WERI-Rb-1 (cell line): ENCODE measurements around the gene CCDC87.
"Not testable (repeated sequence)": the region's sequence is repeated elsewhere in the genome, so short reads cannot be mapped to it uniquely, and the experiment has no call there.

Experiments
- DNase-seq: peaks from one replicate; pipeline ENCODE4 v3.0.0-alpha.2; 2020
- H3K27ac ChIP-seq: fragments of 250-450 bp; sonication (Bioruptor Pico); 2 replicates; pipeline ENCODE4 v1.5.1; 2020; ENCODE audit warnings: mild to moderate bottlenecking, moderate library complexity
- H3K27me3 ChIP-seq: fragments of 250-450 bp; sonication (Bioruptor Pico); 2 replicates; pipeline ENCODE4 v1.5.1; 2021; ENCODE audit warnings: mild to moderate bottlenecking, low read depth, moderate library complexity; ENCODE audit not compliant: insufficient read depth, severe bottlenecking
- H3K36me3 ChIP-seq: fragments of 250-450 bp; sonication (Bioruptor Pico); 2 replicates; pipeline ENCODE4 v1.5.1; 2020; ENCODE audit warnings: mild to moderate bottlenecking, moderate library complexity
- H3K4me3 ChIP-seq: 2 replicates; pipeline ENCODE4 v1.5.1; 2011; ENCODE audit warnings: low read depth, mild to moderate bottlenecking, control low read depth, low read length
- H3K9me3 ChIP-seq: fragments of 250-450 bp; sonication (Bioruptor Pico); 2 replicates; pipeline ENCODE4 v1.5.1; 2021; ENCODE audit warnings: mild to moderate bottlenecking, moderate library complexity; ENCODE audit not compliant: severe bottlenecking
- TF ChIP-seq, protein P1 (sequence below): IDR thresholded peaks from 2 replicates; pipeline ENCODE4 v1.5.1; 2011; ENCODE audit warnings: low read depth, mild to moderate bottlenecking, control low read depth, inconsistent platforms, low read length

Gene CCDC87, protein sequence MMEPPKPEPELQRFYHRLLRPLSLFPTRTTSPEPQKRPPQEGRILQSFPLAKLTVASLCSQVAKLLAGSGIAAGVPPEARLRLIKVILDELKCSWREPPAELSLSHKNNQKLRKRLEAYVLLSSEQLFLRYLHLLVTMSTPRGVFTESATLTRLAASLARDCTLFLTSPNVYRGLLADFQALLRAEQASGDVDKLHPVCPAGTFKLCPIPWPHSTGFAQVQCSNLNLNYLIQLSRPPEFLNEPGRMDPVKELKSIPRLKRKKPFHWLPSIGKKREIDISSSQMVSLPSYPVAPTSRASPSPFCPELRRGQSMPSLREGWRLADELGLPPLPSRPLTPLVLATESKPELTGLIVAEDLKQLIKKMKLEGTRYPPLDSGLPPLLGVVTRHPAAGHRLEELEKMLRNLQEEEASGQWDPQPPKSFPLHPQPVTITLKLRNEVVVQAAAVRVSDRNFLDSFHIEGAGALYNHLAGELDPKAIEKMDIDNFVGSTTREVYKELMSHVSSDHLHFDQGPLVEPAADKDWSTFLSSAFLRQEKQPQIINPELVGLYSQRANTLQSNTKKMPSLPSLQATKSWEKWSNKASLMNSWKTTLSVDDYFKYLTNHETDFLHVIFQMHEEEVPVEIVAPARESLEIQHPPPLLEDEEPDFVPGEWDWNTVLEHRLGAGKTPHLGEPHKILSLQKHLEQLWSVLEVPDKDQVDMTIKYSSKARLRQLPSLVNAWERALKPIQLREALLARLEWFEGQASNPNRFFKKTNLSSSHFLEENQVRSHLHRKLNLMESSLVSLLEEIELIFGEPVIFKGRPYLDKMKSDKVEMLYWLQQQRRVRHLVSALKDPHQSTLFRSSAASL

DNA sequence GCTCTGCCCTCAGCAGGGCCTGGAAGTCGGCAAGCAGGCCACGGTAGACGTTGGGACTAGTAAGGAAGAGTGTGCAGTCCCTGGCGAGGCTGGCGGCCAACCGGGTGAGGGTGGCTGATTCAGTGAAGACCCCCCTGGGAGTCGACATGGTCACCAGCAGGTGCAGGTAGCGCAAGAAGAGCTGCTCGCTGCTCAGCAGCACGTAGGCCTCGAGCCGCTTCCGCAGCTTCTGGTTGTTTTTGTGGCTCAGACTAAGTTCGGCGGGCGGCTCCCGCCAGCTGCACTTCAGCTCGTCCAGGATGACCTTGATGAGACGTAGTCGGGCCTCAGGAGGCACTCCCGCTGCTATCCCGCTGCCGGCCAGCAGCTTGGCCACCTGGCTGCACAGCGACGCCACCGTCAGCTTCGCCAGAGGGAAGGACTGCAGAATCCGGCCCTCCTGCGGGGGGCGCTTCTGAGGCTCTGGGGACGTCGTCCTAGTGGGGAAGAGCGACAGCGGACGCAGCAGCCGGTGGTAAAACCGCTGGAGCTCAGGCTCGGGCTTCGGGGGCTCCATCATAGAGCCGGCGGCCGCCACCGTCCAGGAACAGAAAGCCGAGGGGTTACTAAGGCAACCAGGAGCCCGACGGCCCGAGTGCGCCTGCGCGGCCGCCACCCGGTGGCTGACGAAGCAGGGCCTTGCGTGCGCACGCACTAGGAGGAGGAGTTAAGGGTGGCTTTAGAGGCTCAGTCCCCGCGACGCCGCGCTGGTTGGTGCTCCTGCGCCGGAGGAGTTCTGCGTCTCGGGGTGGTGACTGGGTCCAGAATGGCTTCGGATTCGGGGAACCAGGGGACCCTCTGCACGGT, at the start of gene CCDC87, which contains the start of gene CCS:
CCDC87 (minus strand) TSS at position 607 of the 846 bp plus-strand sequence; CDS start at position 559, 48 bp downstream.
CCS (plus strand) TSS at position 729 of the 846 bp plus-strand sequence; CDS start at position 806, 77 bp downstream.
- no peaks in the 10 kb centered on the region for H3K27me3 ChIP-seq
- no peak within 1 kb of the TSS for H3K27ac ChIP-seq
- TF ChIP-seq, protein P1, sequence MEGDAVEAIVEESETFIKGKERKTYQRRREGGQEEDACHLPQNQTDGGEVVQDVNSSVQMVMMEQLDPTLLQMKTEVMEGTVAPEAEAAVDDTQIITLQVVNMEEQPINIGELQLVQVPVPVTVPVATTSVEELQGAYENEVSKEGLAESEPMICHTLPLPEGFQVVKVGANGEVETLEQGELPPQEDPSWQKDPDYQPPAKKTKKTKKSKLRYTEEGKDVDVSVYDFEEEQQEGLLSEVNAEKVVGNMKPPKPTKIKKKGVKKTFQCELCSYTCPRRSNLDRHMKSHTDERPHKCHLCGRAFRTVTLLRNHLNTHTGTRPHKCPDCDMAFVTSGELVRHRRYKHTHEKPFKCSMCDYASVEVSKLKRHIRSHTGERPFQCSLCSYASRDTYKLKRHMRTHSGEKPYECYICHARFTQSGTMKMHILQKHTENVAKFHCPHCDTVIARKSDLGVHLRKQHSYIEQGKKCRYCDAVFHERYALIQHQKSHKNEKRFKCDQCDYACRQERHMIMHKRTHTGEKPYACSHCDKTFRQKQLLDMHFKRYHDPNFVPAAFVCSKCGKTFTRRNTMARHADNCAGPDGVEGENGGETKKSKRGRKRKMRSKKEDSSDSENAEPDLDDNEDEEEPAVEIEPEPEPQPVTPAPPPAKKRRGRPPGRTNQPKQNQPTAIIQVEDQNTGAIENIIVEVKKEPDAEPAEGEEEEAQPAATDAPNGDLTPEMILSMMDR: no peak
- no peak for DNase-seq
- peaks cover 34% of the 10 kb centered on the region for H3K9me3 ChIP-seq
- no peaks in the 10 kb centered on the region for H3K36me3 ChIP-seq
- no peak within 1 kb of the TSS for H3K4me3 ChIP-seq

GRCh38 chr11:66641834-66642233, 49.0 kb upstream of the CCDC87 start:
- TF ChIP-seq, protein P1: no peak
- H3K9me3 ChIP-seq: no peaks in the 10 kb centered on the region
- peaks cover 96% of the 10 kb centered on the region for H3K36me3 ChIP-seq
- no peaks in the 10 kb centered on the region for H3K27me3 ChIP-seq
- H3K4me3 ChIP-seq: peak overlapping the region; percentile 4; the same call in 1 of the 2 replicates
- no peak for DNase-seq
- H3K27ac ChIP-seq: no peak overlapping the region

DNA sequence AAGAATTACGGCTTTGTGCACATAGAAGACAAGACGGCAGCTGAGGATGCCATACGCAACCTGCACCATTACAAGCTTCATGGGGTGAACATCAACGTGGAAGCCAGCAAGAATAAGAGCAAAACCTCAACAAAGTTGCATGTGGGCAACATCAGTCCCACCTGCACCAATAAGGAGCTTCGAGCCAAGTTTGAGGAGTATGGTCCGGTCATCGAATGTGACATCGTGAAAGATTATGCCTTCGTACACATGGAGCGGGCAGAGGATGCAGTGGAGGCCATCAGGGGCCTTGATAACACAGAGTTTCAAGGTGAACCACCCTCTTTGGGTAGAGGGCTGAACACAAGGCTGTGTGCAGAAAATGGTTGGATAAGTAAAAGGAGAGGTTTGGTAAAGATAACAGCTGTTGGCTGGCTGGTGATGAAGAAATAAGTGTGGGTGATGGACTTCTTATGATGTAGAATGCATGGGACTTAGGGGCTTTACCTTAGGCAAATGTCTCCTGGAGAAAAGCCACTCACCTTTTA, 47.0 kb upstream of the CCDC87 start:
- not testable (repeated sequence) for DNase-seq, H3K9me3 ChIP-seq, H3K27me3 ChIP-seq
- Histone ChIP-seq H3K36me3 (peaks cover 82% of the 10 kb centered on the region), H3K4me3 (peak overlapping the region; percentile 99), H3K27ac (peak overlapping the region; percentile 95; the same call in 1 of the 2 replicates)

GRCh38 chr11:66639066-66639813, 46.4 kb upstream of the CCDC87 start:
- TF ChIP-seq, protein P1: no peak

DNA sequence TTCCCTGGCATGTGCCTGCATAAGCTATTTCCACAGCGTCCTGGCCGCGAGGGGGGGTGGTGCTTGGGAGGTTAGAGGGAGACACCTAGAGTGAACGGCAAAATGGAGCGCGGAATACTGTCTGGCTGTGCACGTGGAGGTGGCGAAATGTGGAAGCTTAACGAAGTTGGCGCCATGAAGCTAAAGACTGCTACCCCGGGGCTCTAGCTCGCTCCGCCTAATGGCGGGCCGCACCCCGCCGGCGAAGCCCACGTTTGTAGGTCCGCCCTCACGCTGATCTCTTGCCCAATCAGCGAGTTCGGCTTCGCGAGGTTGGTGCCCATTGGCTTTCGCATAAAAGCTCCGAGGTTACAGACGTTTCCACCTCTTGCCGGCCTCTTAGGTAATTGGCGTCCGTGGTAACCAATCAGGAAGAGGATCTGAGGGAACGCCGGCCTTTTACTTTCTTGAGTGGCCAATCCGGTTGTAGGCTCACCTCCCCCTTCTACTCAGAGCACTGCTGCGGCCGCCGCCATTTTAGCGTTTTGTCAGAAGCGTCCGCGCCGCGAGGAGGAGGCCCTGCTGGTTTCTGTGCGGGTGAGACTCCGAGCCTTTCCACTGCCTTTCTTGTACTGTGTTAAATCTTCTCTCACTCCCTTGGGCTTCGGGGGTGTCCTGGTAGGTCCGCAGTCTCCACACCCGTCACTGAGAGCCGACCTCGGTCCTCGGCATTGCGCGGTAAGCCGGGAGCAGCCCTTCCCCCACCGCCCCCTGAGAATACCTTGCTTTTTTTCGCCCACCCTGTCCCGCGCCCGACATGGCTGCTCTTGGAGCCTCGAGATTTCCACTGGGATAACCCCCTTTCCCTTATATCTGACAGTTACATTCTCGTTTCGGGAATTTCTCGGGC, 45.6 kb upstream of the CCDC87 start, which contains the start of gene RBM4:
RBM4 (plus strand) TSS at position 527 of the 889 bp plus-strand sequence. CDS start 1,009 bp downstream, outside the sequence.
- Histone ChIP-seq H3K4me3 (peak within 1 kb of the TSS; percentile 99), H3K36me3 (peaks cover 82% of the 10 kb centered on the region)

More at GRCh38 chr11:66639066-66639813, 46.4 kb upstream of the CCDC87 start:
- H3K36me3 ChIP-seq: peaks cover 82% of the 10 kb centered on the region
- H3K4me3 ChIP-seq: peak overlapping the region; percentile 99
- peak overlapping the region; percentile 95 for H3K27ac ChIP-seq
- H3K9me3 ChIP-seq: no peaks in the 10 kb centered on the region
- H3K27me3 ChIP-seq: no peaks in the 10 kb centered on the region
- DNase-seq: no peak

More for the DNA sequence above, 45.6 kb upstream of the CCDC87 start, which contains the start of gene RBM4:
- peak; percentile 99 for DNase-seq
- Histone ChIP-seq H3K27me3 (no peaks in the 10 kb centered on the region), H3K27ac (peak within 1 kb of the TSS; percentile 95), H3K9me3 (no peaks in the 10 kb centered on the region)
- TF ChIP-seq, protein P1: no peak
